NB4 (cell line): ENCODE data around the gene GPX7.

Experiments
- CTCF ChIP-seq: IDR thresholded peaks from one replicate; pipeline ENCODE4 v1.5.1; 2012; ENCODE audit warnings: low read depth, low read length
- MYC ChIP-seq: IDR thresholded peaks from 2 replicates; pipeline ENCODE4 v1.6.1; 2011; ENCODE audit warnings: low read depth, low read length
- POLR2A ChIP-seq: IDR thresholded peaks from 2 replicates; pipeline ENCODE4 v1.6.1; 2011; ENCODE audit warnings: mild to moderate bottlenecking; ENCODE audit not compliant: insufficient read length; ENCODE audit errors: extremely low read depth

DNA sequence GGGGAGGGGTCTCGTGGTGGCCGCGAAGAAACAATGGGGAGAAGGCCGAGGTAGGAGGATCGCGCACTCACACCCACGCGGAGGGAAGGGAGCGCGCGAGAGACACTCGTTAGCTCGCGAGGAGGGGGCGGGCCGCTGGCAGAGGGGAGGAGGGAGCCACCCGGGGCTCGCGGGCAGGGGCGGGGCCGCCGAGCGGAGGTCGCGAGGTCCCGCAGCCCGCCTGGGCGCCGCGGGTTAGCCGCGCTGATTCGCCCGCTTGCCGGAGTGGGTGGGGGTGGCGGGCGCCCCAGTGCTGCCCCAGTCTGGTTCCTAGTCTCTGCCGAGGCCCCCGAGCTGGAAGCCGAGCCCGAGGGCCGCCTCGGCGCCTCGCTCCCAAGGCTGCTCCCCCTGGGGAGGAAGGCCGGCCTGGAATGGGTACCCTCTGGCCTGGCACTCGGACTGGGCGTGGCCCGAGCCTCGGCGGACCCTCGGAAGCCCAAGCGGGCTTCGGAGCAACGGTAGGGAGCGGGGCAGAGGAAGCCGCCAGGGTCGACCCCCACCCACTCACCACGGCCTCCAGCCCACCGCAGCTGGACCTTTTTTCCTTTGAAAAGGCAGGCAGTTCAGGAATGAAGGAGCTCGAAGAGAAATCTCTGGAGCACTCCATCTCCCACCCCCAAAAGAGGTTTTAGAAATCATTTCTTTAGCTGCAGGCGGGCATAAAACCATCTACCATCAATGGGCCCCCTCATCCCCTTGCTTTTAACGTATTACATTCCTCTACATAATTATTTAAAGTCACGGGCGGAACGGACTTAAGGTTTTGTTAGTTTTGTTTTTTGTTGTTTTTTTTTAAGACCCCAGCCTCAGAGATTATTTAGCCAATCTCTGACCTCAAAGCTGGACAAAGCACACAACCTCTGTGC is 48.6 kb upstream of the GPX7 start:
- TF ChIP-seq CTCF, result no peak
- TF ChIP-seq MYC, result peak; percentile 33
- TF ChIP-seq POLR2A, result no peak
